Adipose tissue (tissue), 3 donors: ENCODE measurements around the gene SART3. TPM values are rescaled to one million over a fixed set of nuclear protein-coding genes. Genes with fewer than 3 reads are reported as not detected.

ENCODE experiments used
- H3K27ac ChIP-seq: one replicate; pipeline ENCODE4 v1.5.1; 2013; ENCODE audit warnings: low read depth, low read length
- WGBS, 3 donors: extraction: QIAGEN DNeasy Blood & Tissue Kit; methylation state at CpG; one replicate each; pipeline ENCODE4 v1.1.7; 2013; 5-methylcytosine and 5-hydroxymethylcytosine counted together
- polyA plus RNA-seq, 3 donors: library from polyadenylated mRNA; stranded (reverse); fragments of 200-250 nt; gene quantifications; one replicate each; pipeline ENCODE4 v1.2.3, GENCODE V29; 2013
- donor health status: healthy with polysubstance abuse.
- donor health status: Bipolar disorder and iron deficiency.
- donor health status: healthy.

The SART3 gene
- polyA plus RNA-seq, 3 donors: 10.7 to 19.2 (median 14.5) TPM

- H3K27ac ChIP-seq: no peak overlapping the region
- 67 to 83% (median 71%) methylated on average over 9 of the region's 9 CpGs for WGBS, 3 donors
Measured at GRCh38 chr12:108547686-108548085, 13.3 kb downstream of the SART3 start.

GRCh38 chr12:108543652-108544051 lies 17.3 kb downstream of the SART3 start:
- 90 to 95% (median 93%) methylated on average over 3 of the region's 3 CpGs for WGBS, 3 donors
- no peak overlapping the region for H3K27ac ChIP-seq

GRCh38 chr12:108542320-108542719 lies 18.7 kb downstream of the SART3 start:
- WGBS, 3 donors: 92 to 97% (median 94%) methylated on average over 4 of the region's 4 CpGs
- H3K27ac ChIP-seq: no peak overlapping the region

GRCh38 chr12:108538616-108539195 lies 22.3 kb downstream of the SART3 start:
- WGBS, 3 donors: 92 to 95% (median 94%) methylated on average over 10 of the region's 10 CpGs
- H3K27ac ChIP-seq: no peak overlapping the region

GRCh38 chr12:108538146-108538545 lies 22.8 kb downstream of the SART3 start:
- WGBS, 3 donors: 67 to 78% (median 78%) methylated on average over 6 of the region's 6 CpGs
- H3K27ac ChIP-seq: no peak overlapping the region

- 93 to 94% (median 94%) methylated on average over 15 of the region's 15 CpGs for WGBS, 3 donors
- no peak overlapping the region for H3K27ac ChIP-seq
Measured at GRCh38 chr12:108531929-108532848, 28.8 kb downstream of the SART3 start.

GRCh38 chr12:108530161-108530560 lies 30.8 kb downstream of the SART3 start:
- WGBS, 3 donors: 89 to 93% (median 89%) methylated on average over 9 of the region's 9 CpGs
- no peak overlapping the region for H3K27ac ChIP-seq

- no peak overlapping the region for H3K27ac ChIP-seq
- 89 to 91% (median 90%) methylated on average over 6 of the region's 6 CpGs for WGBS, 3 donors
Measured at GRCh38 chr12:108527166-108527496, 33.8 kb downstream of the SART3 start.

- 74 to 80% (median 80%) methylated on average over 10 of the region's 10 CpGs for WGBS, 3 donors
- H3K27ac ChIP-seq: no peak overlapping the region
Measured at GRCh38 chr12:108526482-108527165, 34.3 kb downstream of the SART3 start.

GRCh38 chr12:108525681-108526080 lies 35.3 kb downstream of the SART3 start:
- WGBS, 3 donors: 90 to 92% (median 91%) methylated on average over 5 of the region's 5 CpGs

GRCh38 chr12:108523365-108523764 lies 37.6 kb downstream of the SART3 start:
- 83 to 91% (median 90%) methylated on average over 14 of the region's 14 CpGs for WGBS, 3 donors
- no peak overlapping the region for H3K27ac ChIP-seq

More at GRCh38 chr12:108525681-108526080, 35.3 kb downstream of the SART3 start:
- no peak overlapping the region for H3K27ac ChIP-seq

GRCh38 chr12:108519558-108519957 lies 41.4 kb downstream of the SART3 start:
- H3K27ac ChIP-seq: no peak overlapping the region
- 55 to 68% (median 66%) methylated on average over 4 of the region's 4 CpGs for WGBS, 3 donors

GRCh38 chr12:108518716-108519496 lies 42.1 kb downstream of the SART3 start:
- 91 to 93% (median 93%) methylated on average over 39 of the region's 39 CpGs for WGBS, 3 donors
- H3K27ac ChIP-seq: no peak overlapping the region

GRCh38 chr12:108518101-108518715 lies 42.8 kb downstream of the SART3 start:
- H3K27ac ChIP-seq: no peak overlapping the region
- WGBS, 3 donors: 92 to 96% (median 95%) methylated on average over 24 of the region's 24 CpGs

GRCh38 chr12:108517288-108518100 lies 43.5 kb downstream of the SART3 start:
- H3K27ac ChIP-seq: no peak overlapping the region
- WGBS, 3 donors: 80 to 87% (median 85%) methylated on average over 12 of the region's 12 CpGs

- H3K27ac ChIP-seq: no peak overlapping the region
- WGBS, 3 donors: 82 to 90% (median 84%) methylated on average over 23 of the region's 23 CpGs
Measured at GRCh38 chr12:108516511-108517275, 44.3 kb downstream of the SART3 start.

GRCh38 chr12:108515916-108516315 lies 45.1 kb downstream of the SART3 start:
- H3K27ac ChIP-seq: no peak overlapping the region
- 21 to 64% (median 55%) methylated on average over 5 of the region's 5 CpGs for WGBS, 3 donors
